Measurements from ENCODE around the gene BNIP3.

- TF ChIP-seq TAF1 (IDR thresholded peaks at IDR 0.05; ENCODE audit: low read depth, low read length): no peak
- TF ChIP-seq, protein P1, sequence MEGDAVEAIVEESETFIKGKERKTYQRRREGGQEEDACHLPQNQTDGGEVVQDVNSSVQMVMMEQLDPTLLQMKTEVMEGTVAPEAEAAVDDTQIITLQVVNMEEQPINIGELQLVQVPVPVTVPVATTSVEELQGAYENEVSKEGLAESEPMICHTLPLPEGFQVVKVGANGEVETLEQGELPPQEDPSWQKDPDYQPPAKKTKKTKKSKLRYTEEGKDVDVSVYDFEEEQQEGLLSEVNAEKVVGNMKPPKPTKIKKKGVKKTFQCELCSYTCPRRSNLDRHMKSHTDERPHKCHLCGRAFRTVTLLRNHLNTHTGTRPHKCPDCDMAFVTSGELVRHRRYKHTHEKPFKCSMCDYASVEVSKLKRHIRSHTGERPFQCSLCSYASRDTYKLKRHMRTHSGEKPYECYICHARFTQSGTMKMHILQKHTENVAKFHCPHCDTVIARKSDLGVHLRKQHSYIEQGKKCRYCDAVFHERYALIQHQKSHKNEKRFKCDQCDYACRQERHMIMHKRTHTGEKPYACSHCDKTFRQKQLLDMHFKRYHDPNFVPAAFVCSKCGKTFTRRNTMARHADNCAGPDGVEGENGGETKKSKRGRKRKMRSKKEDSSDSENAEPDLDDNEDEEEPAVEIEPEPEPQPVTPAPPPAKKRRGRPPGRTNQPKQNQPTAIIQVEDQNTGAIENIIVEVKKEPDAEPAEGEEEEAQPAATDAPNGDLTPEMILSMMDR (IDR thresholded peaks at IDR 0.05; ENCODE audit: control extremely low read depth in 1 of 3, insufficient read depth in 1 of 3, low read depth in 1 of 3, low read length in 3 of 3): no peak
- no peak for TF ChIP-seq EZH2 (IDR thresholded peaks at IDR 0.05; ENCODE audit: low read depth, low read length, severe bottlenecking)
- TF ChIP-seq POLR2A (IDR thresholded peaks at IDR 0.05; ENCODE audit: control extremely low read depth in 1 of 2, low read depth in 2 of 2, low read length in 2 of 2): no peak
- TF ChIP-seq RAD21 (IDR thresholded peaks at IDR 0.05 in 1 of 2, conservative IDR thresholded peaks at IDR 0.05 in 1 of 2; ENCODE audit: low read depth in 2 of 2, low read length in 2 of 2): no peak
- no peak for TF ChIP-seq POLR2AphosphoS5 (IDR thresholded peaks at IDR 0.05; ENCODE audit: low read depth, low read length)
- no peak for TF ChIP-seq TEAD4 (IDR thresholded peaks at IDR 0.05; ENCODE audit: low read depth, low read length)
- TF ChIP-seq GABPA (IDR thresholded peaks at IDR 0.05; ENCODE audit: borderline replicate concordance, insufficient read depth, low read length): no peak
- no peak for TF ChIP-seq MAFK (IDR thresholded peaks at IDR 0.05; ENCODE audit: low read depth, low read length)
Observed at GRCh38 chr10:132022241-132022640, 40.5 kb upstream of the BNIP3 start.
